HepG2 (cell line): ENCODE measurements around the gene RPL21. TPM values are rescaled to one million over a fixed set of nuclear protein-coding genes. Genes with fewer than 3 reads are reported as not detected.
A peak's percentile ranks its signal among the peaks of the same experiment; 100 is the strongest.

Source experiments
- BHLHE40 ChIP-seq: IDR thresholded peaks from 2 replicates; pipeline ENCODE4 v1.6.1; 2011; ENCODE audit warnings: low read length, improper control_type of control experiment
- GATAD1 ChIP-seq: IDR thresholded peaks from 2 replicates; pipeline ENCODE4 v1.6.1; 2016; ENCODE audit warnings: missing genetic modification reagents, missing compliant biosample characterization
- POGZ ChIP-seq: sonication (generic); formaldehyde crosslinking; IDR thresholded peaks from 2 replicates; pipeline ENCODE4 v1.4.0; 2020; ENCODE audit warnings: mild to moderate bottlenecking, missing genetic modification reagents
- REPIN1 ChIP-seq: sonication (generic); formaldehyde crosslinking; IDR thresholded peaks from 2 replicates; pipeline ENCODE4 v1.8.0; 2022; ENCODE audit warnings: missing genetic modification reagents, low read depth, mild to moderate bottlenecking, borderline replicate concordance
- TAF1 ChIP-seq: sonication (generic); formaldehyde crosslinking; IDR thresholded peaks from 2 replicates; pipeline ENCODE4 v1.4.0; 2020; ENCODE audit warnings: missing genetic modification reagents
- ZFP37 ChIP-seq: sonication (generic); formaldehyde crosslinking; IDR thresholded peaks from 2 replicates; pipeline ENCODE4 v1.4.0; 2020; ENCODE audit warnings: missing genetic modification reagents, borderline replicate concordance
- ZFYVE20 ChIP-seq: sonication (generic); formaldehyde crosslinking; IDR thresholded peaks from 2 replicates; pipeline ENCODE4 v1.8.0; 2023; ENCODE audit warnings: low read depth, mild to moderate bottlenecking, moderate library complexity, missing genetic modification reagents, borderline replicate concordance
- ZNF20 ChIP-seq: sonication (generic); formaldehyde crosslinking; IDR thresholded peaks from 2 replicates; pipeline ENCODE4 v1.4.0; 2020; ENCODE audit warnings: mild to moderate bottlenecking, moderate library complexity, missing genetic modification reagents
- ZNF44 ChIP-seq: sonication (generic); formaldehyde crosslinking; IDR thresholded peaks from 2 replicates; pipeline ENCODE4 v1.5.1; 2020; ENCODE audit warnings: mild to moderate bottlenecking, missing genetic modification reagents
- ZNF75D ChIP-seq: sonication (generic); formaldehyde crosslinking; IDR thresholded peaks from 2 replicates; pipeline ENCODE4 v1.8.1; 2023; ENCODE audit warnings: missing genetic modification reagents, mild to moderate bottlenecking, borderline replicate concordance
- ZNF879 ChIP-seq: sonication (generic); formaldehyde crosslinking; IDR thresholded peaks from 2 replicates; pipeline ENCODE4 v1.8.1; 2023; ENCODE audit warnings: missing genetic modification reagents
- polyA plus RNA-seq, 8 experiments: library from polyadenylated mRNA; depleted of rRNA in 3 of 8; stranded (reverse) in 7 of 8; unstranded in 1 of 8; fragments of >200 nt; fragmentation: Illumina TruSeq in 4 of 8; extraction: Trizol in 4 of 8; gene quantifications; 2 replicates each; pipeline versions ENCODE4 v1.2.1 to v1.2.3, GENCODE V29; 2011 to 2016; ENCODE audit warnings: low read depth in 4 of 8, missing spikeins in 1 of 8, mixed read lengths in 1 of 8; ENCODE audit not compliant: insufficient read depth in 1 of 8
- total RNA-seq, 5 experiments: library from RNA; depleted of rRNA; stranded (reverse); fragments of >200 nt; fragmentation: Illumina TruSeq; extraction: Trizol; gene quantifications; 2 replicates each; pipeline ENCODE4 v1.2.3, GENCODE V29; 2016; ENCODE audit warnings: low read depth in 1 of 5
- TF ChIP-seq, protein P1 (sequence below): sonication (generic); formaldehyde crosslinking; IDR thresholded peaks from 2 replicates; pipeline ENCODE4 v1.5.0; 2020; ENCODE audit warnings: missing genetic modification reagents, mild to moderate bottlenecking, borderline replicate concordance
- TF ChIP-seq, protein P2 (sequence below), 2 experiments: fragments of 450-650 bp in 1 of 2; sonication (generic) in 1 of 2; formaldehyde crosslinking in 1 of 2; IDR thresholded peaks; 2 replicates each; pipeline versions ENCODE4 v1.6.1 to v1.8.0; 2016 to 2022; ENCODE audit warnings: antibody characterized with exemption in 1 of 2, mild to moderate bottlenecking in 1 of 2, missing genetic modification reagents in 1 of 2
- TF ChIP-seq, protein P3 (sequence below): sonication (generic); formaldehyde crosslinking; IDR thresholded peaks from 2 replicates; pipeline ENCODE4 v1.8.0; 2022; ENCODE audit warnings: mild to moderate bottlenecking, missing genetic modification reagents; ENCODE audit not compliant: insufficient replicate concordance
- TF ChIP-seq, protein P4 (sequence below): sonication (generic); formaldehyde crosslinking; IDR thresholded peaks from 2 replicates; pipeline ENCODE4 v1.8.0; 2022; ENCODE audit warnings: mild to moderate bottlenecking, missing genetic modification reagents, moderate library complexity

Gene RPL21
- total and polyA plus RNA-seq, 2 of the 13 experiments (the other 11 are each of a cell fraction or from before 2014, with no cell fraction given), result 1,234 to 1,261 TPM

DNA sequence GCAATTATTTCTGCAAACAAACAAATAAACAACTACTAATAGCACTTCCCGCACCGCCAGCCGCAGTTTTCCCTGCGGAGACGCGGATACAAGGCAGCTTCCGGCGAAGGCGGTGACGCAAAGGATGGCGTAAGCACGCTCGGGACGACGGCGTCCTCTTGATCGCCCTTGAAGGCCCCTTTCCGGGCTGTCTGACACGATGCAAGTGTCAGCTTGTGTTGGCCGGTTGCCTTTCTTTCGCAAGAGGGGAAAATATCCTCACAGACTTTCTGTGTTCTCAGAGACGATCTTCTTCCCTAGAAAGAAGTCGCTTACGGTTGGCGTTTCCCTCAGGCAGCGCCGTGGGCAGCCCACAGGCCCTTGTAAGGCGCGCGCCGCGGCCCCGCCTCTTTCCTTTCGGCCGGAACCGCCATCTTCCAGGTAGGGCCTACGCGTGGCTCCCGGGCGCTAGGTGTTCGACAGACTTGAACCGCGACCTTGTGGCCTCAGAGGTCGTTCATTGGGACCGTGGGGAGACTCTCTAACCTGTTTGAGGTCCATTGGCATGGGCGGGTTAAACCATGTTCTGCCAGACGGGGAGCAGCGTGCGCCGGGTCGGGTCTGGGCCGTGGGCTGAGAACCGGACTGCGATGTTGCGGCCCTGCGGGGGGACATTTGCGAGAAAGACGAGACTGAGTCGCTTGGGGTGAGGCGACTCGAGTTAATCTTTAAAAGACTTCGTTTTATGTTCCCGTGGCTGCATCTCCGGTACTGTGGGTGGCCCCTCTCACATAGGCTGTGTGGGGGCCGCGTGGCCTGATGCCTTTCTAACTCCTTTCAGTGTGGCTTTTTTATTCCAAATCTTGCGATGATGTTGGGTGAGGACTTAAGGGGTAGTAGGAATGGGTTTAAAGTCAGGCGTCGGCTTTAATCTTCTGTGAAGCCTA is at the start of gene RPL21 (continued):
- TF ChIP-seq ZNF75D (CRISPR knock-in tag), result no peak
- TF ChIP-seq TAF1 (CRISPR knock-in tag), result peak; percentile 94
- TF ChIP-seq, protein P1, sequence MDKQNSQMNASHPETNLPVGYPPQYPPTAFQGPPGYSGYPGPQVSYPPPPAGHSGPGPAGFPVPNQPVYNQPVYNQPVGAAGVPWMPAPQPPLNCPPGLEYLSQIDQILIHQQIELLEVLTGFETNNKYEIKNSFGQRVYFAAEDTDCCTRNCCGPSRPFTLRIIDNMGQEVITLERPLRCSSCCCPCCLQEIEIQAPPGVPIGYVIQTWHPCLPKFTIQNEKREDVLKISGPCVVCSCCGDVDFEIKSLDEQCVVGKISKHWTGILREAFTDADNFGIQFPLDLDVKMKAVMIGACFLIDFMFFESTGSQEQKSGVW (CRISPR knock-in tag), result no peak
- TF ChIP-seq, protein P2, sequence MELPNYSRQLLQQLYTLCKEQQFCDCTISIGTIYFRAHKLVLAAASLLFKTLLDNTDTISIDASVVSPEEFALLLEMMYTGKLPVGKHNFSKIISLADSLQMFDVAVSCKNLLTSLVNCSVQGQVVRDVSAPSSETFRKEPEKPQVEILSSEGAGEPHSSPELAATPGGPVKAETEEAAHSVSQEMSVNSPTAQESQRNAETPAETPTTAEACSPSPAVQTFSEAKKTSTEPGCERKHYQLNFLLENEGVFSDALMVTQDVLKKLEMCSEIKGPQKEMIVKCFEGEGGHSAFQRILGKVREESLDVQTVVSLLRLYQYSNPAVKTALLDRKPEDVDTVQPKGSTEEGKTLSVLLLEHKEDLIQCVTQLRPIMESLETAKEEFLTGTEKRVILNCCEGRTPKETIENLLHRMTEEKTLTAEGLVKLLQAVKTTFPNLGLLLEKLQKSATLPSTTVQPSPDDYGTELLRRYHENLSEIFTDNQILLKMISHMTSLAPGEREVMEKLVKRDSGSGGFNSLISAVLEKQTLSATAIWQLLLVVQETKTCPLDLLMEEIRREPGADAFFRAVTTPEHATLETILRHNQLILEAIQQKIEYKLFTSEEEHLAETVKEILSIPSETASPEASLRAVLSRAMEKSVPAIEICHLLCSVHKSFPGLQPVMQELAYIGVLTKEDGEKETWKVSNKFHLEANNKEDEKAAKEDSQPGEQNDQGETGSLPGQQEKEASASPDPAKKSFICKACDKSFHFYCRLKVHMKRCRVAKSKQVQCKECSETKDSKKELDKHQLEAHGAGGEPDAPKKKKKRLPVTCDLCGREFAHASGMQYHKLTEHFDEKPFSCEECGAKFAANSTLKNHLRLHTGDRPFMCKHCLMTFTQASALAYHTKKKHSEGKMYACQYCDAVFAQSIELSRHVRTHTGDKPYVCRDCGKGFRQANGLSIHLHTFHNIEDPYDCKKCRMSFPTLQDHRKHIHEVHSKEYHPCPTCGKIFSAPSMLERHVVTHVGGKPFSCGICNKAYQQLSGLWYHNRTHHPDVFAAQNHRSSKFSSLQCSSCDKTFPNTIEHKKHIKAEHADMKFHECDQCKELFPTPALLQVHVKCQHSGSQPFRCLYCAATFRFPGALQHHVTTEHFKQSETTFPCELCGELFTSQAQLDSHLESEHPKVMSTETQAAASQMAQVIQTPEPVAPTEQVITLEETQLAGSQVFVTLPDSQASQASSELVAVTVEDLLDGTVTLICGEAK (IDR thresholded peaks at IDR 0.05), result no peak
- TF ChIP-seq, protein P2 (CRISPR knock-in tag; IDR thresholded peaks at IDR 0.05), result peak; percentile 72
- TF ChIP-seq, protein P3, sequence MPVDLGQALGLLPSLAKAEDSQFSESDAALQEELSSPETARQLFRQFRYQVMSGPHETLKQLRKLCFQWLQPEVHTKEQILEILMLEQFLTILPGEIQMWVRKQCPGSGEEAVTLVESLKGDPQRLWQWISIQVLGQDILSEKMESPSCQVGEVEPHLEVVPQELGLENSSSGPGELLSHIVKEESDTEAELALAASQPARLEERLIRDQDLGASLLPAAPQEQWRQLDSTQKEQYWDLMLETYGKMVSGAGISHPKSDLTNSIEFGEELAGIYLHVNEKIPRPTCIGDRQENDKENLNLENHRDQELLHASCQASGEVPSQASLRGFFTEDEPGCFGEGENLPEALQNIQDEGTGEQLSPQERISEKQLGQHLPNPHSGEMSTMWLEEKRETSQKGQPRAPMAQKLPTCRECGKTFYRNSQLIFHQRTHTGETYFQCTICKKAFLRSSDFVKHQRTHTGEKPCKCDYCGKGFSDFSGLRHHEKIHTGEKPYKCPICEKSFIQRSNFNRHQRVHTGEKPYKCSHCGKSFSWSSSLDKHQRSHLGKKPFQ, result peak; percentile 88
- TF ChIP-seq ZFYVE20 (CRISPR knock-in tag), result no peak
- TF ChIP-seq REPIN1 (CRISPR knock-in tag), result peak; percentile 87; the same call in 1 of the 2 replicates
- TF ChIP-seq, protein P4, sequence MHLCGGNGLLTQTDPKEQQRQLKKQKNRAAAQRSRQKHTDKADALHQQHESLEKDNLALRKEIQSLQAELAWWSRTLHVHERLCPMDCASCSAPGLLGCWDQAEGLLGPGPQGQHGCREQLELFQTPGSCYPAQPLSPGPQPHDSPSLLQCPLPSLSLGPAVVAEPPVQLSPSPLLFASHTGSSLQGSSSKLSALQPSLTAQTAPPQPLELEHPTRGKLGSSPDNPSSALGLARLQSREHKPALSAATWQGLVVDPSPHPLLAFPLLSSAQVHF (CRISPR knock-in tag), result peak; percentile 55; the same call in 1 of the 2 replicates
- TF ChIP-seq POGZ (CRISPR knock-in tag), result peak; percentile 91
- TF ChIP-seq ZNF20 (CRISPR knock-in tag), result 0 out of 2 replicates have a peak, but pooled peaks have one; percentile 57
- TF ChIP-seq GATAD1, result peak; percentile 95
- TF ChIP-seq ZNF44 (CRISPR knock-in tag), result peak; percentile 76; the same call in 1 of the 2 replicates
- no peak for TF ChIP-seq ZFP37
- peak; percentile 33; the same call in 1 of the 2 replicates for TF ChIP-seq ZNF879 (CRISPR knock-in tag)
- no peak for TF ChIP-seq BHLHE40
